PC-9 (cell line): ENCODE results near the gene GPATCH2.

Source experiments
- EZH2 ChIP-seq: fragments of 200-600 bp; sonication (generic); IDR thresholded peaks from 2 replicates; pipeline ENCODE4 v1.8.0; 2017; ENCODE audit warnings: antibody characterized with exemption, low read depth
- TF ChIP-seq, protein P1 (sequence below): fragments of 200-600 bp; sonication (generic); conservative IDR thresholded peaks from 2 replicates; pipeline ENCODE4 v1.6.1; 2017; ENCODE audit warnings: mixed run types, antibody characterized with exemption, mild to moderate bottlenecking, moderate library complexity

GRCh38 chr1:217493290-217493689 lies 137.6 kb downstream of the GPATCH2 start:
- TF ChIP-seq, protein P1, sequence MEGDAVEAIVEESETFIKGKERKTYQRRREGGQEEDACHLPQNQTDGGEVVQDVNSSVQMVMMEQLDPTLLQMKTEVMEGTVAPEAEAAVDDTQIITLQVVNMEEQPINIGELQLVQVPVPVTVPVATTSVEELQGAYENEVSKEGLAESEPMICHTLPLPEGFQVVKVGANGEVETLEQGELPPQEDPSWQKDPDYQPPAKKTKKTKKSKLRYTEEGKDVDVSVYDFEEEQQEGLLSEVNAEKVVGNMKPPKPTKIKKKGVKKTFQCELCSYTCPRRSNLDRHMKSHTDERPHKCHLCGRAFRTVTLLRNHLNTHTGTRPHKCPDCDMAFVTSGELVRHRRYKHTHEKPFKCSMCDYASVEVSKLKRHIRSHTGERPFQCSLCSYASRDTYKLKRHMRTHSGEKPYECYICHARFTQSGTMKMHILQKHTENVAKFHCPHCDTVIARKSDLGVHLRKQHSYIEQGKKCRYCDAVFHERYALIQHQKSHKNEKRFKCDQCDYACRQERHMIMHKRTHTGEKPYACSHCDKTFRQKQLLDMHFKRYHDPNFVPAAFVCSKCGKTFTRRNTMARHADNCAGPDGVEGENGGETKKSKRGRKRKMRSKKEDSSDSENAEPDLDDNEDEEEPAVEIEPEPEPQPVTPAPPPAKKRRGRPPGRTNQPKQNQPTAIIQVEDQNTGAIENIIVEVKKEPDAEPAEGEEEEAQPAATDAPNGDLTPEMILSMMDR, result no peak
- no peak for TF ChIP-seq EZH2
